ENCODE data around the gene WNT3.
"Not testable (repeated sequence)": the region's sequence is repeated elsewhere in the genome, so short reads cannot be mapped to it uniquely, and the experiment has no call there.

WNT3 gene

DNA sequence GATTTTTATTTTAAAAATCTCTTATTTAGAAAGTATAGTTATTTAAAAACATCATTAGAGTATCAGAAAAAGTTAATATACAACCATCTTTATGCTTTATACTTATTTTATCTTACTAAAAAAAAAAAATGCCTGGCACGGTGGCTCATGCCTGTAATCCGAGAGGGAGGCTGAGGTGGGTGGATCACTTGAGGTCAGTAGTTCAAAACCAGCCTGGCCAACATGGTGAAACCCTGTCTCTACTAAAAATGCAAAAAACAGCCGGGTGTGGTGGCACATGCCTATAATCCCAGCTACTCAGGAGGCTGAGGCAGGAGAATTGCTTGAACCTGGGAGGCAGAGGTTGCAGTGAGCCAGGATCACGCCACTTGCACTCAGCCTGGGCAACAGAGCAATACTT, 60.9 kb downstream of the WNT3 start:
- TF ChIP-seq ZFHX2 (tag by site-specific recombination; conservative IDR thresholded peaks at IDR 0.05) = 0 out of 2 replicates have a peak, but pooled peaks have one; percentile 22
- peak; percentile 58 for TF ChIP-seq KLF1 (tag by site-specific recombination; IDR thresholded peaks at IDR 0.05)

DNA sequence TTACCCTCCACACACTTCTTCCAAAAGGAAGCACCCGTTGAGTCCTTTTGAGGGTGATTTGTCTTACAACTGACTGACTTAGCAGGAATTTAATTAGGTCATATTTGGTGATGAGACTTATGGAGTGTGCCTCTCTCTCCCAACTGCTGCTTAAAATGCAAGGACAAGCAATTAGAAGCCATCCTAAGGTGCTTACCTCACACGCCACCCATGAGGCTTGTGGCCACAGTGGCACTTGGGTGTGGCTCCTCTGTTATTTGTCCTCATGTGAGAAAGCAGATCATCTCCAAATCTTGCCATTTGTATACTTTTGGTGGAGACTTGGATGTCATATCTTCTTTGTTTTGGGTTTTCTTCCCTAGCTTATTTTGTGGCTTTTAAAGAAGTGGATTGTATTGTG, 61.6 kb downstream of the WNT3 start:
- CTCF ChIA-PET = no interaction called here
- H3K9me3 ChIP-seq (ENCODE audit: control insufficient read depth, insufficient read depth, low read depth, low read length) = no peaks in the 10 kb centered on the region
- TF ChIP-seq MEIS1 (CRISPR knock-in tag; IDR thresholded peaks at IDR 0.05; ENCODE audit: borderline replicate concordance) (no peak), GLIS2 (tag by site-specific recombination; IDR thresholded peaks at IDR 0.05) (no peak), KLF1 (tag by site-specific recombination; IDR thresholded peaks at IDR 0.05) (no peak)
- TF ChIP-seq, protein P1, sequence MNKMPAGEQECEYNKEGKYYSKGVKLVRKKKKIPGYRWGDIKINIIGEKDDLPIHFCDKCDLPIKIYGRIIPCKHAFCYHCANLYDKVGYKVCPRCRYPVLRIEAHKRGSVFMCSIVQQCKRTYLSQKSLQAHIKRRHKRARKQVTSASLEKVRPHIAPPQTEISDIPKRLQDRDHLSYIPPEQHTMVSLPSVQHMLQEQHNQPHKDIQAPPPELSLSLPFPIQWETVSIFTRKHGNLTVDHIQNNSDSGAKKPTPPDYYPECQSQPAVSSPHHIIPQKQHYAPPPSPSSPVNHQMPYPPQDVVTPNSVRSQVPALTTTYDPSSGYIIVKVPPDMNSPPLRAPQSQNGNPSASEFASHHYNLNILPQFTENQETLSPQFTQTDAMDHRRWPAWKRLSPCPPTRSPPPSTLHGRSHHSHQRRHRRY (tag by site-specific recombination; IDR thresholded peaks at IDR 0.05) = no peak
- TF ChIP-seq, protein P2, sequence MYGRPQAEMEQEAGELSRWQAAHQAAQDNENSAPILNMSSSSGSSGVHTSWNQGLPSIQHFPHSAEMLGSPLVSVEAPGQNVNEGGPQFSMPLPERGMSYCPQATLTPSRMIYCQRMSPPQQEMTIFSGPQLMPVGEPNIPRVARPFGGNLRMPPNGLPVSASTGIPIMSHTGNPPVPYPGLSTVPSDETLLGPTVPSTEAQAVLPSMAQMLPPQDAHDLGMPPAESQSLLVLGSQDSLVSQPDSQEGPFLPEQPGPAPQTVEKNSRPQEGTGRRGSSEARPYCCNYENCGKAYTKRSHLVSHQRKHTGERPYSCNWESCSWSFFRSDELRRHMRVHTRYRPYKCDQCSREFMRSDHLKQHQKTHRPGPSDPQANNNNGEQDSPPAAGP (tag by site-specific recombination; IDR thresholded peaks at IDR 0.05) = no peak
- TF ChIP-seq, protein P3, sequence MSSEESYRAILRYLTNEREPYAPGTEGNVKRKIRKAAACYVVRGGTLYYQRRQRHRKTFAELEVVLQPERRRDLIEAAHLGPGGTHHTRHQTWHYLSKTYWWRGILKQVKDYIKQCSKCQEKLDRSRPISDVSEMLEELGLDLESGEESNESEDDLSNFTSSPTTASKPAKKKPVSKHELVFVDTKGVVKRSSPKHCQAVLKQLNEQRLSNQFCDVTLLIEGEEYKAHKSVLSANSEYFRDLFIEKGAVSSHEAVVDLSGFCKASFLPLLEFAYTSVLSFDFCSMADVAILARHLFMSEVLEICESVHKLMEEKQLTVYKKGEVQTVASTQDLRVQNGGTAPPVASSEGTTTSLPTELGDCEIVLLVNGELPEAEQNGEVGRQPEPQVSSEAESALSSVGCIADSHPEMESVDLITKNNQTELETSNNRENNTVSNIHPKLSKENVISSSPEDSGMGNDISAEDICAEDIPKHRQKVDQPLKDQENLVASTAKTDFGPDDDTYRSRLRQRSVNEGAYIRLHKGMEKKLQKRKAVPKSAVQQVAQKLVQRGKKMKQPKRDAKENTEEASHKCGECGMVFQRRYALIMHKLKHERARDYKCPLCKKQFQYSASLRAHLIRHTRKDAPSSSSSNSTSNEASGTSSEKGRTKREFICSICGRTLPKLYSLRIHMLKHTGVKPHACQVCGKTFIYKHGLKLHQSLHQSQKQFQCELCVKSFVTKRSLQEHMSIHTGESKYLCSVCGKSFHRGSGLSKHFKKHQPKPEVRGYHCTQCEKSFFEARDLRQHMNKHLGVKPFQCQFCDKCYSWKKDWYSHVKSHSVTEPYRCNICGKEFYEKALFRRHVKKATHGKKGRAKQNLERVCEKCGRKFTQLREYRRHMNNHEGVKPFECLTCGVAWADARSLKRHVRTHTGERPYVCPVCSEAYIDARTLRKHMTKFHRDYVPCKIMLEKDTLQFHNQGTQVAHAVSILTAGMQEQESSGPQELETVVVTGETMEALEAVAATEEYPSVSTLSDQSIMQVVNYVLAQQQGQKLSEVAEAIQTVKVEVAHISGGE (tag by site-specific recombination; conservative IDR thresholded peaks at IDR 0.05; ENCODE audit: low read depth) = no peak
- peaks cover 13 to 48% of the 10 kb centered on the region in 2 experiments for H3K36me3 ChIP-seq (ENCODE audit: control insufficient read depth in 2 of 2, insufficient read depth in 1 of 2, low read length in 2 of 2)
- no peaks in the 10 kb centered on the region for H3K4me1 ChIP-seq (ENCODE audit: control insufficient read depth, insufficient read depth, low read length)
- H3K4me3 ChIP-seq (ENCODE audit: low read depth, low read length) = no peak overlapping the region
- no peak overlapping the region for H3K27ac ChIP-seq (ENCODE audit: extremely low read depth, low read depth, low read length)
- POLR2A ChIA-PET = no interaction called here

More for the DNA sequence above, 60.9 kb downstream of the WNT3 start:
- CTCF ChIA-PET = interaction anchor here (0.6 to 0.7 kb wide), 2 partner anchors 185 to 333 kb away, joined by 3 to 8 read pairs; no protein-coding TSS in a partner anchor
- POLR2A ChIA-PET; H3K4me3 ChIP-seq (ENCODE audit: low read depth, low read length); H3K27ac ChIP-seq (ENCODE audit: extremely low read depth, low read depth, low read length); H3K9me3 ChIP-seq (ENCODE audit: control insufficient read depth, insufficient read depth, low read depth, low read length); H3K4me1 ChIP-seq (ENCODE audit: control insufficient read depth, insufficient read depth, low read length): not testable (repeated sequence)
- peaks cover 6 to 47% of the 10 kb centered on the region in 2 experiments for H3K36me3 ChIP-seq (ENCODE audit: control insufficient read depth in 2 of 2, insufficient read depth in 1 of 2, low read length in 2 of 2)

DNA sequence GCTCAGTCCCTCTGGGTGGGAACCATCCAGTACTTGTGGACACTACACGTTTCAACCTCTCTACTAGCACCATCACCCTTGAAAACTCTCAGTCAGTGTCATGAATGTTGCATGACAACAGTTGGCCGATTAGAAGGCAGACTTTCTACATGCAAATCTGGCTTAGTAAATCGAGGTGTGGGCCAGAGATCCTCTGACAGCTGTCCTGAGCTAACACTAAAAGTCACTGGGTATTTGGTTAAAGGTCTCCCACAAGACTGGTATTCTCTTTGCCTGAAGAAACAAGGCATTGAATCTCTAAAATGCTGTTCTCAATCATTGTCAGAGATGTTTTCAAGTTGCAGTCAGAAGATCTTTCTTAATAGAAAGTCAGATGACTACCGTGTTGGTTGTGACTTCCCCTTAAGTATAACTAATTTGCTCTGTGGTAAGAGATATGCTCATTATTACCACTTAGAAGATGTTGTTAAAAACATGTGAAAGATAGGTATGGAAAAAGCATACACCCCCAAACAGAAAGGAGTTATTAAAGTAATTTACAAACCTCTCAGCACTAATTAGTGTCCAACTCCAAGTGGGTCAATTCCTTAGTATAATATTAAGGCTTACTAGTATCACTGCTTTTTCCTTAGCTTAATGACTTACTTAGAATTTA, 62.3 kb downstream of the WNT3 start:
- Histone ChIP-seq H3K4me1 (ENCODE audit: control insufficient read depth, insufficient read depth, low read length) (no peaks in the 10 kb centered on the region), H3K9me3 (ENCODE audit: control insufficient read depth, insufficient read depth, low read depth, low read length) (no peaks in the 10 kb centered on the region), H3K36me3 (ENCODE audit: control insufficient read depth in 2 of 2, insufficient read depth in 1 of 2, low read length in 2 of 2) (peaks cover 13 to 49% of the 10 kb centered on the region in 2 experiments), H3K27ac (ENCODE audit: extremely low read depth, low read depth, low read length) (no peak overlapping the region), H3K4me3 (ENCODE audit: low read depth, low read length) (no peak overlapping the region)
- ChIA-PET POLR2A (no interaction called here), CTCF (no interaction called here)
- TF ChIP-seq ZNF114 (tag by site-specific recombination; IDR thresholded peaks at IDR 0.05) (no peak), ZNF350 (tag by site-specific recombination; IDR thresholded peaks at IDR 0.05) (no peak), ZNF701 (tag by site-specific recombination; IDR thresholded peaks at IDR 0.05) (no peak), ZNF555 (tag by site-specific recombination; conservative IDR thresholded peaks at IDR 0.05) (no peak), ZNF549 (tag by site-specific recombination; IDR thresholded peaks at IDR 0.05) (no peak), ZNF558 (tag by site-specific recombination; IDR thresholded peaks at IDR 0.05) (no peak)
- TF ChIP-seq, protein P4, sequence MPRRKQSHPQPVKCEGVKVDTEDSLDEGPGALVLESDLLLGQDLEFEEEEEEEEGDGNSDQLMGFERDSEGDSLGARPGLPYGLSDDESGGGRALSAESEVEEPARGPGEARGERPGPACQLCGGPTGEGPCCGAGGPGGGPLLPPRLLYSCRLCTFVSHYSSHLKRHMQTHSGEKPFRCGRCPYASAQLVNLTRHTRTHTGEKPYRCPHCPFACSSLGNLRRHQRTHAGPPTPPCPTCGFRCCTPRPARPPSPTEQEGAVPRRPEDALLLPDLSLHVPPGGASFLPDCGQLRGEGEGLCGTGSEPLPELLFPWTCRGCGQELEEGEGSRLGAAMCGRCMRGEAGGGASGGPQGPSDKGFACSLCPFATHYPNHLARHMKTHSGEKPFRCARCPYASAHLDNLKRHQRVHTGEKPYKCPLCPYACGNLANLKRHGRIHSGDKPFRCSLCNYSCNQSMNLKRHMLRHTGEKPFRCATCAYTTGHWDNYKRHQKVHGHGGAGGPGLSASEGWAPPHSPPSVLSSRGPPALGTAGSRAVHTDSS (tag by site-specific recombination; IDR thresholded peaks at IDR 0.05) = no peak
